GM12878 (cell line): ENCODE measurements around the gene EYA2. TPM values are rescaled to one million over a fixed set of nuclear protein-coding genes. Genes with fewer than 3 reads are reported as not detected.

Source experiments
- ATAC-seq: fragments of 200-7000 bp; cut with Tn5 transposase; 3 replicates; pipeline ENCODE4 v1.9.1; 2020; ENCODE audit warnings: mild to moderate bottlenecking, moderate library complexity
- BruUV-seq: library from RNA; stranded (reverse); fragments of 400-500 nt; replicated peaks from 2 replicates; lab custom pipeline; 2021; lab: Mats Ljungman, UMichigan
- CTCF ChIA-PET: fragments of 300-600 bp; sonication (Branson Sonifier 250); formaldehyde crosslinking; extraction: SDS; loops from one replicate; lab custom pipeline; 2021; ENCODE audit warnings: inconsistent platforms; lab: Yijun Ruan, JAX
- POLR2A ChIA-PET: fragments of 350-600 bp; formaldehyde crosslinking; extraction: SDS; loops from one replicate; lab custom pipeline; 2021; ENCODE audit warnings: inconsistent platforms; lab: Charles Lee
- RAD21 ChIA-PET: fragments of 300-600 bp; sonication (Branson Sonifier 250); formaldehyde crosslinking; loops from one replicate; lab custom pipeline; 2023; ENCODE audit warnings: antibody characterized with exemption; ENCODE audit not compliant: unreplicated experiment; lab: Charles Lee
- SMC1A ChIA-PET: fragments of 300-600 bp; sonication (Branson Sonifier 250); formaldehyde crosslinking; loops from one replicate; lab custom pipeline; 2023; ENCODE audit not compliant: unreplicated experiment, uncharacterized antibody; lab: Charles Lee
- DNase-seq: peaks from one replicate; pipeline ENCODE4 v3.0.0-alpha.2; 2011; ENCODE audit warnings: low read depth, low spot score
- FAIRE-seq: peaks from 3 replicates; lab custom pipeline; 2011; peaks lifted over from hg19 to GRCh38; lab: Jason Lieb, UNC
- H2AFZ ChIP-seq: 2 replicates; pipeline ENCODE4 v1.6.0; 2011; ENCODE audit warnings: low read depth, low read length, control low read depth; ENCODE audit not compliant: control insufficient read depth
- H3K27ac ChIP-seq: 2 replicates; pipeline ENCODE4 v1.5.1; 2011; ENCODE audit warnings: control low read depth; ENCODE audit not compliant: control insufficient read depth, insufficient read depth
- H3K27me3 ChIP-seq, 2 experiments: replicated peaks in 1 of 2; 2 replicates each; pipeline versions ENCODE4 v1.6.0 to v1.6.1; 2011; ENCODE audit warnings: low read length in 1 of 2; ENCODE audit not compliant: control insufficient read depth in 2 of 2, insufficient read depth in 2 of 2
- H3K36me3 ChIP-seq, 2 experiments: 2 replicates each; pipeline ENCODE4 v1.5.1; 2011; ENCODE audit warnings: low read length in 1 of 2; ENCODE audit not compliant: control insufficient read depth in 2 of 2, insufficient read depth in 2 of 2
- H3K4me1 ChIP-seq: 2 replicates; pipeline ENCODE4 v1.6.1; 2011; ENCODE audit warnings: mild to moderate bottlenecking, low read length, moderate library complexity, mixed read lengths; ENCODE audit not compliant: control insufficient read depth, insufficient read depth
- H3K4me2 ChIP-seq: 2 replicates; pipeline ENCODE4 v1.6.0; 2011; ENCODE audit warnings: control low read depth; ENCODE audit not compliant: control insufficient read depth, insufficient read depth
- H3K4me3 ChIP-seq: fragments of 200-600 bp; sonication (generic); 2 replicates; pipeline ENCODE4 v1.5.1; 2016
- H3K79me2 ChIP-seq: 2 replicates; pipeline ENCODE4 v1.6.0; 2011; ENCODE audit warnings: low read length; ENCODE audit not compliant: control insufficient read depth, insufficient read depth
- H3K9ac ChIP-seq: 2 replicates; pipeline ENCODE4 v1.8.0; 2011; ENCODE audit warnings: low read length, control low read depth, mixed read lengths; ENCODE audit not compliant: control insufficient read depth, insufficient read depth
- H3K9me3 ChIP-seq: replicated peaks from 3 replicates; pipeline ENCODE4 v1.5.1; 2011; ENCODE audit warnings: mild to moderate bottlenecking, low read length; ENCODE audit not compliant: control insufficient read depth, insufficient read depth
- H4K20me1 ChIP-seq: 2 replicates; pipeline ENCODE4 v1.6.0; 2011; ENCODE audit not compliant: control insufficient read depth, insufficient read depth
- GABPA ChIP-seq: IDR thresholded peaks from 2 replicates; pipeline ENCODE4 v1.6.1; 2014; ENCODE audit warnings: antibody characterized with exemption, low read depth, mild to moderate bottlenecking, inconsistent platforms
- HCFC1 ChIP-seq: fragments of 150-350 bp; IDR thresholded peaks from 2 replicates; pipeline ENCODE4 v1.6.1; 2014; ENCODE audit warnings: low read length
- HDGF ChIP-seq: fragments of 450-650 bp; IDR thresholded peaks from 2 replicates; pipeline ENCODE4 v1.6.1; 2016; ENCODE audit warnings: antibody characterized with exemption
- IKZF1 ChIP-seq: fragments of 450-650 bp; conservative IDR thresholded peaks from 2 replicates; pipeline ENCODE4 v1.6.1; 2017; ENCODE audit warnings: antibody characterized with exemption, mild to moderate bottlenecking
- KAT2A ChIP-seq: conservative IDR thresholded peaks from 2 replicates; pipeline ENCODE4 v1.6.1; 2011; ENCODE audit warnings: low read depth, low read length; ENCODE audit not compliant: control insufficient read depth
- MTA2 ChIP-seq: fragments of 450-650 bp; IDR thresholded peaks from 2 replicates; pipeline ENCODE4 v1.6.1; 2016; ENCODE audit warnings: low read depth, mild to moderate bottlenecking, moderate library complexity
- MYB ChIP-seq: fragments of 150-350 bp; IDR thresholded peaks from 2 replicates; pipeline ENCODE4 v1.6.1; 2014; ENCODE audit warnings: mild to moderate bottlenecking, low read depth, low read length, borderline replicate concordance
- NR2F1 ChIP-seq: fragments of 450-650 bp; conservative IDR thresholded peaks from 2 replicates; pipeline ENCODE4 v1.6.1; 2017; ENCODE audit warnings: mild to moderate bottlenecking
- PAX5 ChIP-seq: IDR thresholded peaks from 2 replicates; pipeline ENCODE4 v1.6.1; 2011; ENCODE audit warnings: low read depth, low read length, borderline replicate concordance
- POLR2A ChIP-seq: IDR thresholded peaks from 2 replicates; pipeline ENCODE4 v1.6.1; 2011; ENCODE audit warnings: low read depth, mild to moderate bottlenecking, low read length
- POU2F2 ChIP-seq: IDR thresholded peaks from 3 replicates; pipeline ENCODE4 v1.6.1; 2011; ENCODE audit warnings: low read depth, mild to moderate bottlenecking, low read length, borderline replicate concordance
- RFX5 ChIP-seq: IDR thresholded peaks from 2 replicates; pipeline ENCODE4 v1.6.1; 2011; ENCODE audit warnings: low read depth, low read length, improper control_type of control experiment
- ZBED1 ChIP-seq: IDR thresholded peaks from 2 replicates; pipeline ENCODE4 v1.6.1; 2016; ENCODE audit warnings: borderline replicate concordance
- WGBS: methylation state at CpG from one replicate; pipeline ENCODE4 v1.1.6; 2016; ENCODE audit warnings: low lambda C conversion rate; ENCODE audit not compliant: insufficient replicate concordance, insufficient coverage; ENCODE audit errors: missing lambda C conversion rate; 5-methylcytosine and 5-hydroxymethylcytosine counted together
- in situ Hi-C: fragments of 300-500 bp; cut with MboI; formaldehyde crosslinking; loops from 9 replicates; pipeline ENCODE4 v1.14.3; 2018; ENCODE audit warnings: mixed read lengths
- intact Hi-C: fragments of 100-400 bp; cut with micrococcal nuclease; formaldehyde crosslinking; loops from one replicate; pipeline ENCODE4 v1.14.2; 2022; ENCODE audit not compliant: unreplicated experiment
- polyA plus RNA-seq, 11 experiments: library from polyadenylated mRNA; depleted of rRNA in 4 of 11; unstranded in 6 of 11; stranded (reverse) in 5 of 11; fragments of >200 nt; fragmentation: Nextera tagmentation in 4 of 11; fragmentation: Illumina TruSeq in 1 of 11; extraction: Ambion mirVana in 4 of 11; extraction: Trizol in 1 of 11; gene quantifications; 1 replicate in 1 of 11; 2 replicates in 10 of 11; pipeline versions ENCODE4 v1.2.1 to v1.2.3, GENCODE V29; 2011 to 2016; ENCODE audit warnings: inconsistent platforms in 2 of 11, missing spikeins in 2 of 11, low read depth in 1 of 11
- total RNA-seq, 4 experiments: library from RNA; depleted of rRNA in 3 of 4; stranded (reverse); fragments of >200 nt in 3 of 4; fragmentation: Illumina TruSeq in 1 of 4; extraction: Trizol in 1 of 4; gene quantifications; 2 replicates each; pipeline versions ENCODE4 v1.2.1 to v1.2.3, GENCODE V29; 2013 to 2021
- TF ChIP-seq, protein P1 (sequence below): IDR thresholded peaks from 2 replicates; pipeline ENCODE4 v1.6.1; 2012; ENCODE audit warnings: improper control_type of control experiment, low read depth, low read length; ENCODE audit not compliant: insufficient replicate concordance

The EYA2 gene
- total and polyA plus RNA-seq, 10 of the 15 experiments (the other 5 are each of a cell fraction or from before 2014, with no cell fraction given), result 0.20 TPM; not detected in 9

DNA sequence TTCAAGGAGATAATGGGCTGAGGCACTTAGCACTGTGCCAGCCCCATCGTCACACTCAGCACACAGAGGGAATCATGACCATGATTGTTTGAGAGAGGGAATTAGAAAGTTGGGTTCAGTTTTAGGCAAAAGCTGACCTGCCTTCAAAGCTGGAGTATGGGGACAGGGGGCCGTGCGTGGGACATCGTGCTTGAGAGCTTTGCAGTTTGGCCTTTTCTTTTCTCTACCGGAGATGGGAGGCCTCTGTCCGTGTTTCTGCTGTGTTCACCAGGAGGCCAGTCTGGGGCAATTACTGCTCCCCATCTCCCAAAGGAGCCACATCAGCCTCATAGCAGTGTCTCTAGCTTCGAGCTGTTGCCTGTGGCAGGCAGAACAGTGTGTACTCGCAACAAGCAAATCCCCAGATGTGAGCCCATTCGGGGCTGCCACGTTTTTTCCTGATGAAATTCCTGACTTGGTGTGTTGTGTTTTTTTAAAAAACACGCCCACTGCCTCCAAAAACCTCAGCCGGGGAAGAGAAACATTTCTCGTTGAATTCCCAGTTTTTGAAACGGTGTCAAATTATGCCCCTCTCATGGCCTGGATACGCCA, 20.2 kb downstream of the EYA2 start:
- TF ChIP-seq HDGF, result no peak
- TF ChIP-seq, all 136 proteins: peak for 0
- H2AFZ ChIP-seq, result no peak overlapping the region

DNA sequence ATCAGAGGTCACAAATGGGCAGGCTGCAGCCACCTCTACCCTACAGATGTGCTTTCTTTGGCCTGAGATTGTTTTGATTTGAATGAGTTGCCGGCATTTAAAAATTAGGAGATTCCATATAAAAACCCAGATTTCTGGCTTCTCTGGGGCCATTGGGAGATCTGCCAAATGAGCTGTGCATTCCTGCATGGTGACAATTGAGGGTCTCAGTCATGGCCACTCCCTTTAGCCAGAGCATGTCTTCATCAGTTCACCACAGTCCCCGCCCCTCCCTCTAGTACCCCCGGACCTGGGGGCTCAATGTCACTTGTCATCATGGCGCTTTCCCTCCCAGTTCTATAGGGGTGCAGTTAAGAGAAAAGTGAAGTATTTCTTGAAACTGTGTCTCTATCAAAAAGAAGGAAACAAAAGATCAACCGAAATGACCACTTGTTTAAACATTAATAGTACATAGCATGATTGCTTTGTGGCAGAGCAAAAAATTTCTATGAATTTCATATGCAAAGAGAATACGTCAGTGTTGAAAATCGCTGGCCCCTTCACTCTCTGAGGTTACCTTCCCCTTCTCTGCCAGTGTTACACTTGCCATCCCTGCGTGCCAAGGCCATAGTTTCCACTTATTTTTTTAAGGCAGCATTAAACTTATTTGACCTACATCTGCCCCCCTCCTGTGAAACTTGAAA, 21.1 kb downstream of the EYA2 start:
- ChIA-PET CTCF (no interaction called here), SMC1A (no interaction called here), RAD21 (no interaction called here), POLR2A (no interaction called here)
- Histone ChIP-seq H3K27me3 (no peaks in the 10 kb centered on the region; a peak in 1 of 4 replicates), H3K9ac (no peak overlapping the region), H3K4me2 (no peak overlapping the region), H3K4me1 (no peaks in the 10 kb centered on the region), H3K79me2 (no peaks in the 10 kb centered on the region), H4K20me1 (no peaks in the 10 kb centered on the region), H3K9me3 (no peaks in the 10 kb centered on the region; the same call in 2 of the 3 replicates), H3K4me3 (no peak overlapping the region), H3K36me3 (no peaks in the 10 kb centered on the region), H2AFZ (no peak overlapping the region), H3K27ac (no peak overlapping the region)
- WGBS, result 65% methylated on average over 8 of the region's 8 CpGs
- in situ Hi-C loops, result no loop called here
- intact Hi-C loops, result no loop called here
- no peak for DNase-seq
- no peak for ATAC-seq
- BruUV-seq, result no TSS peak
- FAIRE-seq, result no peak
- TF ChIP-seq, protein P1, sequence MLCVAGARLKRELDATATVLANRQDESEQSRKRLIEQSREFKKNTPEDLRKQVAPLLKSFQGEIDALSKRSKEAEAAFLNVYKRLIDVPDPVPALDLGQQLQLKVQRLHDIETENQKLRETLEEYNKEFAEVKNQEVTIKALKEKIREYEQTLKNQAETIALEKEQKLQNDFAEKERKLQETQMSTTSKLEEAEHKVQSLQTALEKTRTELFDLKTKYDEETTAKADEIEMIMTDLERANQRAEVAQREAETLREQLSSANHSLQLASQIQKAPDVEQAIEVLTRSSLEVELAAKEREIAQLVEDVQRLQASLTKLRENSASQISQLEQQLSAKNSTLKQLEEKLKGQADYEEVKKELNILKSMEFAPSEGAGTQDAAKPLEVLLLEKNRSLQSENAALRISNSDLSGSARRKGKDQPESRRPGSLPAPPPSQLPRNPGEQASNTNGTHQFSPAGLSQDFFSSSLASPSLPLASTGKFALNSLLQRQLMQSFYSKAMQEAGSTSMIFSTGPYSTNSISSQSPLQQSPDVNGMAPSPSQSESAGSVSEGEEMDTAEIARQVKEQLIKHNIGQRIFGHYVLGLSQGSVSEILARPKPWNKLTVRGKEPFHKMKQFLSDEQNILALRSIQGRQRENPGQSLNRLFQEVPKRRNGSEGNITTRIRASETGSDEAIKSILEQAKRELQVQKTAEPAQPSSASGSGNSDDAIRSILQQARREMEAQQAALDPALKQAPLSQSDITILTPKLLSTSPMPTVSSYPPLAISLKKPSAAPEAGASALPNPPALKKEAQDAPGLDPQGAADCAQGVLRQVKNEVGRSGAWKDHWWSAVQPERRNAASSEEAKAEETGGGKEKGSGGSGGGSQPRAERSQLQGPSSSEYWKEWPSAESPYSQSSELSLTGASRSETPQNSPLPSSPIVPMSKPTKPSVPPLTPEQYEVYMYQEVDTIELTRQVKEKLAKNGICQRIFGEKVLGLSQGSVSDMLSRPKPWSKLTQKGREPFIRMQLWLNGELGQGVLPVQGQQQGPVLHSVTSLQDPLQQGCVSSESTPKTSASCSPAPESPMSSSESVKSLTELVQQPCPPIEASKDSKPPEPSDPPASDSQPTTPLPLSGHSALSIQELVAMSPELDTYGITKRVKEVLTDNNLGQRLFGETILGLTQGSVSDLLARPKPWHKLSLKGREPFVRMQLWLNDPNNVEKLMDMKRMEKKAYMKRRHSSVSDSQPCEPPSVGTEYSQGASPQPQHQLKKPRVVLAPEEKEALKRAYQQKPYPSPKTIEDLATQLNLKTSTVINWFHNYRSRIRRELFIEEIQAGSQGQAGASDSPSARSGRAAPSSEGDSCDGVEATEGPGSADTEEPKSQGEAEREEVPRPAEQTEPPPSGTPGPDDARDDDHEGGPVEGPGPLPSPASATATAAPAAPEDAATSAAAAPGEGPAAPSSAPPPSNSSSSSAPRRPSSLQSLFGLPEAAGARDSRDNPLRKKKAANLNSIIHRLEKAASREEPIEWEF, result no peak
- TF ChIP-seq HCFC1 (no peak), MYB (no peak), MTA2 (no peak), RFX5 (no peak), ZBED1 (no peak), POLR2A (no peak), PAX5 (no peak), NR2F1 (no peak), IKZF1 (no peak), POU2F2 (no peak), KAT2A (no peak), GABPA (no peak)

More for the DNA sequence above, 20.2 kb downstream of the EYA2 start:
- no peaks in the 10 kb centered on the region for H4K20me1 ChIP-seq
- in situ Hi-C loops (no loop called here), intact Hi-C loops (no loop called here)
- no peak overlapping the region for H3K4me2 ChIP-seq
- FAIRE-seq, result no peak
- no peak for ATAC-seq
- WGBS, result 69% methylated on average over 15 of the region's 15 CpGs
- RAD21 ChIA-PET, result no interaction called here
- no peaks in the 10 kb centered on the region for H3K4me1 ChIP-seq
- no peaks in the 10 kb centered on the region; a peak in 1 of 4 replicates for H3K27me3 ChIP-seq
- POLR2A ChIA-PET, result no interaction called here
- BruUV-seq, result no TSS peak
- no peaks in the 10 kb centered on the region; the same call in 2 of the 3 replicates for H3K9me3 ChIP-seq
- SMC1A ChIA-PET, result no interaction called here
- no peaks in the 10 kb centered on the region for H3K36me3 ChIP-seq
- H3K9ac ChIP-seq, result no peak overlapping the region
- no peak overlapping the region for H3K27ac ChIP-seq
- CTCF ChIA-PET, result no interaction called here
- no peaks in the 10 kb centered on the region for H3K79me2 ChIP-seq
- no peak for DNase-seq
- H3K4me3 ChIP-seq, result no peak overlapping the region
